Duodenal mucosa (tissue), 2 donors: Measurements from ENCODE around the gene HOXD3.

Experiments
- H3K27ac ChIP-seq: one replicate; pipeline ENCODE4 v1.7.0; 2013; ENCODE audit warnings: low read depth, low read length
- H3K27me3 ChIP-seq, 2 donors: one replicate each; pipeline ENCODE4 v1.7.0; 2013; ENCODE audit warnings: low read length in 2 of 2, control low read depth in 1 of 2; ENCODE audit not compliant: insufficient read depth in 2 of 2, control insufficient read depth in 1 of 2
- H3K36me3 ChIP-seq, 2 donors: one replicate each; pipeline ENCODE4 v1.7.0; 2013; ENCODE audit warnings: low read length in 2 of 2, control low read depth in 1 of 2; ENCODE audit not compliant: insufficient read depth in 2 of 2, control insufficient read depth in 1 of 2
- H3K4me1 ChIP-seq, 2 donors: one replicate each; pipeline ENCODE4 v1.7.0; 2013; ENCODE audit warnings: low read length in 2 of 2, control low read depth in 1 of 2; ENCODE audit not compliant: insufficient read depth in 2 of 2, control insufficient read depth in 1 of 2
- H3K4me3 ChIP-seq, 2 donors: one replicate each; pipeline ENCODE4 v1.7.0; 2013; ENCODE audit warnings: low read length in 2 of 2, low read depth in 1 of 2
- H3K9ac ChIP-seq, 2 donors: one replicate each; pipeline ENCODE4 v1.7.0; 2013; ENCODE audit warnings: low read length in 2 of 2, low read depth in 1 of 2
- H3K9me3 ChIP-seq, 2 donors: one replicate each; pipeline ENCODE4 v1.7.0; 2013; ENCODE audit warnings: low read length in 2 of 2, control low read depth in 1 of 2; ENCODE audit not compliant: control insufficient read depth in 1 of 2

HOXD3 gene

DNA sequence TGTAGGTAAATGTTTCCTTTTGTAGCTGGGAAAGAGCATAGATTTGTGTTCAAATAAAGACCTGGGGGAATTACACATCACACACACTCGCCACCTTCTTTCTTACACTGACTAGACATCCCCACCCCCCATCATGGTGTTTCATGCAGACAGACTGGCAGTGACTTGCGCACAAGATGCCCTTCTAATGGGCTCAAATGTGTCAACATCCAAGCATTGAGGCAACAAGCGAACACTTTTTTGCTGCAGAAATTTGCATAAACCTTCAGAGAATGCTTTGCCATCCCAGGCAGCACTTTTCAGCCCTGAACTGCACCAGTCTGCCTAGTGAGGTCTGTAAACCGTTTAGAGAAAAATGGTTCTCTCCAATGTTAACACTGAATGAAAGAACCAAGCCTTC lies 23.1 kb upstream of the HOXD3 start:
- peaks cover 82 to 89% of the 10 kb centered on the region in 2 donors for H3K27me3 ChIP-seq
- no peak overlapping the region for H3K4me3 ChIP-seq
- H3K9me3 ChIP-seq: no peaks in the 10 kb centered on the region
- H3K36me3 ChIP-seq: no peaks in the 10 kb centered on the region
- no peak overlapping the region for H3K27ac ChIP-seq
- peaks cover 0 to 9% of the 10 kb centered on the region in 2 donors for H3K4me1 ChIP-seq
- no peak overlapping the region for H3K9ac ChIP-seq

- Histone ChIP-seq H3K9me3 (no peaks in the 10 kb centered on the region), H3K4me1 (peaks cover 0 to 9% of the 10 kb centered on the region in 2 donors), H3K9ac (no peak overlapping the region), H3K27me3 (peaks cover 86 to 92% of the 10 kb centered on the region in 2 donors), H3K36me3 (no peaks in the 10 kb centered on the region), H3K27ac (no peak overlapping the region), H3K4me3 (no peak overlapping the region)
Observed at GRCh38 chr2:176135035-176135440, 22.1 kb upstream of the HOXD3 start.

- no peaks in the 10 kb centered on the region for H3K9me3 ChIP-seq
- peak overlapping the region; percentile 55 to 65 for H3K4me3 ChIP-seq
- no peaks in the 10 kb centered on the region for H3K36me3 ChIP-seq
- H3K4me1 ChIP-seq: peaks cover 0 to 14% of the 10 kb centered on the region in 2 donors
- H3K9ac ChIP-seq: no peak overlapping the region
- peak overlapping the region; percentile 47 for H3K27ac ChIP-seq
- peaks cover 83 to 92% of the 10 kb centered on the region in 2 donors for H3K27me3 ChIP-seq
Observed at GRCh38 chr2:176136374-176137251, 20.5 kb upstream of the HOXD3 start.

DNA sequence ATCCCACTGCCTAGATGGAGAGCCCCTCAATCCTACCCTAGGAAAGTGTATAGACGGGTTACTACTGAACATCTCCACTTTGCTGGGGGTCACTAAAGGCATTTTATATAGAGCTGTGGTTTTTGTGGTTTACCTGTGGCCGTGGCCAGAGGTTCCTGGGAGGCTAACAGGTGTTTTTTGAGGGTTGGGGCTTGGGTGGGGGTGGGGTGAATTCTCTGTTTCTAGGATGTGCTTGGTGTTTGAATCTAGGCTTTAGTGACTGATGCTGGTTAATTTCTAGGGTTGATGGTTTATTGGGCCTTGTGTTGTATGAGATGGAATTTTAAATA lies 19.9 kb upstream of the HOXD3 start:
- peaks cover 82 to 94% of the 10 kb centered on the region in 2 donors for H3K27me3 ChIP-seq
- H3K36me3 ChIP-seq: no peaks in the 10 kb centered on the region
- no peak overlapping the region for H3K9ac ChIP-seq
- H3K4me1 ChIP-seq: peaks cover 0 to 14% of the 10 kb centered on the region in 2 donors
- H3K9me3 ChIP-seq: no peaks in the 10 kb centered on the region
- H3K4me3 ChIP-seq: peak overlapping the region in 1 of 2 donors; percentile 65
- H3K27ac ChIP-seq: peak overlapping the region; percentile 47

DNA sequence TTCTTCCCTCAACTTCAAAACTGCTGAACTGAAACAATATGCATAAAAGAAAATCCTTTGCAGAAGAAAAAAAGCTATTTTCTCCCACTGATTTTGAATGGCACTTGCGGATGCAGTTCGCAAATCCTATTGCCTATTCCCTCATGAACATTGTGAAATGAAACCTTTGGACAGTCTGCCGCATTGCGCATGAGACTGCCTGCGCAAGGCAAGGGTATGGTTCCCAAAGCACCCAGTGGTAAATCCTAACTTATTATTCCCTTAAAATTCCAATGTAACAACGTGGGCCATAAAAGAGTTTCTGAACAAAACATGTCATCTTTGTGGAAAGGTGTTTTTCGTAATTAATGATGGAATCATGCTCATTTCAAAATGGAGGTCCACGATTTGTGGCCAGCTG lies 19.2 kb upstream of the HOXD3 start:
- no peaks in the 10 kb centered on the region for H3K36me3 ChIP-seq
- no peak overlapping the region for H3K27ac ChIP-seq
- H3K27me3 ChIP-seq: peaks cover 80 to 94% of the 10 kb centered on the region in 2 donors
- no peaks in the 10 kb centered on the region for H3K9me3 ChIP-seq
- H3K4me3 ChIP-seq: no peak overlapping the region
- H3K9ac ChIP-seq: no peak overlapping the region
- peaks cover 0 to 14% of the 10 kb centered on the region in 2 donors for H3K4me1 ChIP-seq

DNA sequence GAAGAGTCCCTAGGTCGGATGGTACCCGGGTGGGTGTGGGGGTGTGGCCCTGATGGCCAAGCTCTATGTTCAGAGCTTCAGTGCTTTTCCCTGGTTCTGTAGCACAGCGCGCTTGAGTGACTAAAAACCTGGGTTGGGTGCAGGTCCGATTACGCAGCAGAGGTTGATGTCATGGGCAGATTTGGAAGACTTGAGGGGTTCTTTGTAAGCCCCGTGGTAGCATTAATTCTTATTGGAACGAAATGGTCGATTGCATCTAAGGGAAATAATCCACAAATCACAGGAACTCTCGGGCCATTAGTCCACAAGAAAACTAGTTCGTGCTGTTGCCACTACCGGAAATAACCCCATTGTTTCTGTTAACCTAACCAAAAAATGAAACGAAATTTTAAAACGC lies 18.6 kb upstream of the HOXD3 start:
- H3K27me3 ChIP-seq: peaks cover 81 to 93% of the 10 kb centered on the region in 2 donors
- no peaks in the 10 kb centered on the region for H3K36me3 ChIP-seq
- H3K9ac ChIP-seq: no peak overlapping the region
- no peak overlapping the region for H3K4me3 ChIP-seq
- peak overlapping the region; percentile 30 for H3K27ac ChIP-seq
- H3K9me3 ChIP-seq: no peaks in the 10 kb centered on the region
- H3K4me1 ChIP-seq: peaks cover 0 to 14% of the 10 kb centered on the region in 2 donors

- Histone ChIP-seq H3K36me3 (no peaks in the 10 kb centered on the region), H3K9me3 (no peaks in the 10 kb centered on the region), H3K9ac (no peak overlapping the region), H3K27ac (peak overlapping the region; percentile 13), H3K4me3 (no peak overlapping the region), H3K4me1 (peaks cover 0 to 14% of the 10 kb centered on the region in 2 donors), H3K27me3 (peaks cover 78 to 93% of the 10 kb centered on the region in 2 donors)
Observed at GRCh38 chr2:176138923-176139660, 18.0 kb upstream of the HOXD3 start.

- Histone ChIP-seq H3K9ac (no peak overlapping the region), H3K4me1 (peaks cover 0 to 14% of the 10 kb centered on the region in 2 donors), H3K27ac (no peak overlapping the region), H3K9me3 (no peaks in the 10 kb centered on the region), H3K4me3 (peak overlapping the region in 1 of 2 donors; percentile 60), H3K36me3 (no peaks in the 10 kb centered on the region), H3K27me3 (peaks cover 73 to 90% of the 10 kb centered on the region in 2 donors)
Observed at GRCh38 chr2:176139661-176140512, 17.2 kb upstream of the HOXD3 start.

GRCh38 chr2:176140513-176141317 lies 16.4 kb upstream of the HOXD3 start:
- Histone ChIP-seq H3K4me1 (peaks cover 0 to 14% of the 10 kb centered on the region in 2 donors), H3K9me3 (no peaks in the 10 kb centered on the region), H3K27ac (no peak overlapping the region), H3K27me3 (peaks cover 73 to 90% of the 10 kb centered on the region in 2 donors), H3K9ac (no peak overlapping the region), H3K36me3 (no peaks in the 10 kb centered on the region), H3K4me3 (peak overlapping the region; percentile 60 to 63)
